Measurements from ENCODE around the gene SLC13A3. TPM values are rescaled to one million over a fixed set of nuclear protein-coding genes. Genes with fewer than 3 reads are reported as not detected.

The SLC13A3 gene
- total RNA-seq, 1 experiment from 2014 or later, result 17.5 TPM

DNA sequence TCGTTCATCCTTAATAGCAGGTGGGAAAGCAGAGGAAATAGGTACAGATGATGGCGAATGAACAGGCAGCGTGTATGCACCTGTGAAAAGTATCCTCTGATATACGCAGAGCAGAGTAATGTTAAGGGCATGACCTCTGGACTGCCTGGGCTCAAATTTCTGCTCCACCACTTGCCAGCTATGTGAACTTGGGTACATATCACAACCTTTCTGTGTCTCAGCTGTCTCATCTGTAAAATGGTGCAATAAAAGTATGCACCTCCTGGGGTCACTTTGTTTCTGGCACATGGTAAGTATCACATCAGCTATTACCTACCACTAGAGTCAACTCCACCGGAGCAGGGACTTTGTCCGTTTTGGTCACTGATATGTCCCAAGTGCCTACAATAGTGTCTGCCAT, 103.3 kb downstream of the SLC13A3 start:
- H3K4ac ChIP-seq (ENCODE audit: low read depth, low read length), result no peak overlapping the region
- H3K27ac Mint-ChIP-seq, result no peak overlapping the region
- H3K4me2 ChIP-seq (ENCODE audit: insufficient read depth, insufficient read length, low read length), result no peak overlapping the region
- no peak overlapping the region for H2BK120ac ChIP-seq (ENCODE audit: low read depth, low read length, poor library complexity, severe bottlenecking)
- no peak for DNase-seq
- H2BK20ac ChIP-seq (ENCODE audit: low read depth, low read length, poor library complexity, severe bottlenecking), result no peak overlapping the region
- no CpG with 5 or more reads among the region's 6 CpGs for WGBS (ENCODE audit: extremely low coverage, insufficient read length, low lambda C conversion rate)
- H3K9me3 Mint-ChIP-seq, result no peaks in the 10 kb centered on the region
- H2AK5ac ChIP-seq (ENCODE audit: insufficient read length, low read length), result no peak overlapping the region
- no peak overlapping the region for H3T11ph ChIP-seq (ENCODE audit: low read length)
- no peaks in the 10 kb centered on the region for H4K20me1 ChIP-seq (ENCODE audit: control insufficient read depth, insufficient read depth, insufficient read length)
- H3K23me2 ChIP-seq (ENCODE audit: insufficient read length, low read depth, low read length, poor library complexity, severe bottlenecking), result no peaks in the 10 kb centered on the region
- no peak overlapping the region for H3K18ac ChIP-seq (ENCODE audit: insufficient read length, low read depth, low read length)
- H3K4me3 Mint-ChIP-seq, result no peak overlapping the region
- no peak overlapping the region for H4K8ac ChIP-seq (replicated peaks; ENCODE audit: insufficient read length, low read depth, low read length)
- H2BK12ac ChIP-seq (ENCODE audit: insufficient read length, low read depth, low read length), result no peak overlapping the region
- H3K56ac ChIP-seq (ENCODE audit: insufficient read length, low read depth, low read length), result no peak overlapping the region
- H3K27me3 ChIP-seq (ENCODE audit: insufficient read depth, low read length), result no peaks in the 10 kb centered on the region
- H3K79me1 ChIP-seq (ENCODE audit: insufficient read depth, low read depth, low read length, poor library complexity, severe bottlenecking), result no peaks in the 10 kb centered on the region
- no peaks in the 10 kb centered on the region for H3K36me3 Mint-ChIP-seq (ENCODE audit: insufficient read depth in 1 of 3, low read depth in 3 of 3)
- TF ChIP-seq CTCF (conservative IDR thresholded peaks at IDR 0.05), result no peak
- H3K4me1 ChIP-seq (ENCODE audit: insufficient read depth, low read length), result no peaks in the 10 kb centered on the region; the same call in 1 of the 2 replicates
- no peaks in the 10 kb centered on the region for H3K79me2 ChIP-seq (ENCODE audit: insufficient read depth, low read length)
- no peak overlapping the region for H3K27ac ChIP-seq (ENCODE audit: insufficient read length, low read depth, low read length)
- H3K27me3 Mint-ChIP-seq (ENCODE audit: low read depth), result no peaks in the 10 kb centered on the region
- H2AFZ ChIP-seq (ENCODE audit: low read length), result no peak overlapping the region
- H3K9me3 ChIP-seq (ENCODE audit: control insufficient read depth, low read depth, low read length), result no peaks in the 10 kb centered on the region
- no peak overlapping the region for H2BK5ac ChIP-seq (ENCODE audit: insufficient read length, low read length)
- no peak overlapping the region for H2BK15ac ChIP-seq (ENCODE audit: low read depth, low read length)
- no peak overlapping the region for H3K9ac ChIP-seq (ENCODE audit: extremely low read depth, insufficient read length, low read length)
- no peak overlapping the region for H4K91ac ChIP-seq (ENCODE audit: insufficient read length, low read depth, low read length)
- H4K5ac ChIP-seq (ENCODE audit: insufficient read length, low read depth, low read length), result no peak overlapping the region
- H3K4me1 Mint-ChIP-seq, result peaks cover 26 to 29% of the 10 kb centered on the region in 2 experiments
- no peak overlapping the region for H3K23ac ChIP-seq (ENCODE audit: insufficient read length, low read depth, low read length)
- H3K14ac ChIP-seq (ENCODE audit: insufficient read depth, low read length), result no peak overlapping the region

All from H9 (cell line).